ENCODE measurements around the gene TNFRSF4.
"Not testable (repeated sequence)": the region's sequence is repeated elsewhere in the genome, so short reads cannot be mapped to it uniquely, and the experiment has no call there.

TNFRSF4 gene

GRCh38 chr1:1213345-1214265 lies at the start of gene TNFRSF4:
TSS of gene TNFRSF4 (minus strand) at chr1:1214153. CDS start at chr1:1214127, 26 bp downstream.
- no peak for DNase-seq (ENCODE audit: low read depth)

- no peak for DNase-seq (ENCODE audit: low read depth)
Observed at GRCh38 chr1:1262758-1263157, 48.8 kb upstream of the TNFRSF4 start.

GRCh38 chr1:1262071-1262470 lies 48.1 kb upstream of the TNFRSF4 start:
- no peak for DNase-seq (ENCODE audit: low read depth)

GRCh38 chr1:1260843-1261560 lies 47.0 kb upstream of the TNFRSF4 start:
- DNase-seq (ENCODE audit: low read depth) = no peak

- DNase-seq (ENCODE audit: low read depth) = no peak
Observed at GRCh38 chr1:1259951-1260600, 46.1 kb upstream of the TNFRSF4 start.

GRCh38 chr1:1259540-1259939 lies 45.6 kb upstream of the TNFRSF4 start:
- DNase-seq (ENCODE audit: low read depth) = no peak

GRCh38 chr1:1259119-1259488 lies 45.2 kb upstream of the TNFRSF4 start:
- DNase-seq (ENCODE audit: low read depth) = no peak

GRCh38 chr1:1256956-1257871 lies 43.3 kb upstream of the TNFRSF4 start:
- no peak for DNase-seq (ENCODE audit: low read depth)

- DNase-seq (ENCODE audit: low read depth) = no peak
Observed at GRCh38 chr1:1255611-1256010, 41.7 kb upstream of the TNFRSF4 start.

GRCh38 chr1:1255078-1255477 lies 41.1 kb upstream of the TNFRSF4 start:
- DNase-seq (ENCODE audit: low read depth) = no peak

GRCh38 chr1:1254667-1254998 lies 40.7 kb upstream of the TNFRSF4 start:
- DNase-seq (ENCODE audit: low read depth) = no peak

- DNase-seq (ENCODE audit: low read depth) = no peak
Observed at GRCh38 chr1:1253972-1254666, 40.2 kb upstream of the TNFRSF4 start.

- DNase-seq (ENCODE audit: low read depth) = no peak
Observed at GRCh38 chr1:1253314-1253713, 39.4 kb upstream of the TNFRSF4 start.

- DNase-seq (ENCODE audit: low read depth) = peak; percentile 40
Observed at GRCh38 chr1:1250786-1251284, 36.9 kb upstream of the TNFRSF4 start.

- not testable (repeated sequence) for DNase-seq (ENCODE audit: low read depth)
Observed at GRCh38 chr1:1248009-1248913, 34.3 kb upstream of the TNFRSF4 start.

GRCh38 chr1:1247341-1247913 lies 33.5 kb upstream of the TNFRSF4 start:
- DNase-seq (ENCODE audit: low read depth) = no peak

GRCh38 chr1:1246577-1247340 lies 32.8 kb upstream of the TNFRSF4 start, which contains the start of gene C1QTNF12:
TSS of gene C1QTNF12 (minus strand) at chr1:1246722. CDS start at chr1:1246690, 32 bp downstream.
- no peak for DNase-seq (ENCODE audit: low read depth)

GRCh38 chr1:1245817-1246576 lies 32.0 kb upstream of the TNFRSF4 start:
- DNase-seq (ENCODE audit: low read depth) = no peak

All from activated T-cell treated with anti-CD3 and anti-CD28 coated beads for 1 hour (primary cell).